Effector CD8-positive, alpha-beta T cell (primary cell): ENCODE results near the gene OPHN1.
"Not testable (repeated sequence)": the region's sequence is repeated elsewhere in the genome, so short reads cannot be mapped to it uniquely, and the experiment has no call there.

Experiments
- DNase-seq: peaks from one replicate; lab custom pipeline; 2025; lab: John Stamatoyannopoulos, UW

Gene OPHN1

GRCh38 chrX:68424719-68425118 is 8.6 kb downstream of the OPHN1 start:
- DNase-seq, result no peak

GRCh38 chrX:68422478-68422877 is 10.8 kb downstream of the OPHN1 start:
- DNase-seq, result no peak

- no peak for DNase-seq
Observed at GRCh38 chrX:68421636-68422035, 11.7 kb downstream of the OPHN1 start.

- DNase-seq, result no peak
Observed at GRCh38 chrX:68420559-68420958, 12.7 kb downstream of the OPHN1 start.

GRCh38 chrX:68419975-68420374 is 13.3 kb downstream of the OPHN1 start:
- DNase-seq, result no peak

- no peak for DNase-seq
Observed at GRCh38 chrX:68417651-68418050, 15.6 kb downstream of the OPHN1 start.

GRCh38 chrX:68416592-68416991 is 16.7 kb downstream of the OPHN1 start:
- DNase-seq, result no peak

GRCh38 chrX:68415316-68415715 is 18.0 kb downstream of the OPHN1 start:
- no peak for DNase-seq

GRCh38 chrX:68413254-68413653 is 20.0 kb downstream of the OPHN1 start:
- DNase-seq, result no peak

- DNase-seq, result no peak
Observed at GRCh38 chrX:68411729-68412128, 21.6 kb downstream of the OPHN1 start.

- DNase-seq, result no peak
Observed at GRCh38 chrX:68409194-68409593, 24.1 kb downstream of the OPHN1 start.

GRCh38 chrX:68403522-68403921 is 29.8 kb downstream of the OPHN1 start:
- no peak for DNase-seq

- no peak for DNase-seq
Observed at GRCh38 chrX:68403038-68403437, 30.3 kb downstream of the OPHN1 start.

GRCh38 chrX:68402094-68402493 is 31.2 kb downstream of the OPHN1 start:
- no peak for DNase-seq

- no peak for DNase-seq
Observed at GRCh38 chrX:68398291-68398690, 35.0 kb downstream of the OPHN1 start.

- no peak for DNase-seq
Observed at GRCh38 chrX:68396953-68397352, 36.3 kb downstream of the OPHN1 start.

- DNase-seq, result not testable (repeated sequence)
Observed at GRCh38 chrX:68389419-68389960, 43.8 kb downstream of the OPHN1 start.

- no peak for DNase-seq
Observed at GRCh38 chrX:68387776-68388175, 45.5 kb downstream of the OPHN1 start.

- no peak for DNase-seq
Observed at GRCh38 chrX:68383540-68383939, 49.8 kb downstream of the OPHN1 start.

- not testable (repeated sequence) for DNase-seq
Observed at GRCh38 chrX:68377579-68377978, 55.7 kb downstream of the OPHN1 start.

GRCh38 chrX:68376373-68376772 is 56.9 kb downstream of the OPHN1 start:
- DNase-seq, result no peak

GRCh38 chrX:68375803-68376202 is 57.5 kb downstream of the OPHN1 start:
- DNase-seq, result no peak

GRCh38 chrX:68372665-68373064 is 60.6 kb downstream of the OPHN1 start:
- DNase-seq, result no peak

GRCh38 chrX:68369559-68369958 is 63.7 kb downstream of the OPHN1 start:
- no peak for DNase-seq

- no peak for DNase-seq
Observed at GRCh38 chrX:68365341-68365740, 68.0 kb downstream of the OPHN1 start.
